Vagina (tissue), 2 donors: ENCODE measurements around the gene SLC39A9. TPM values are rescaled to one million over a fixed set of nuclear protein-coding genes. Genes with fewer than 3 reads are reported as not detected.

Experiments used
- DNase-seq, 2 donors: peaks; one replicate each; pipeline ENCODE4 v3.0.0-alpha.2; 2017; ENCODE audit errors: extremely low spot score in 2 of 2
- H3K27ac ChIP-seq: fragments of 200-600 bp; sonication (generic); one replicate; pipeline ENCODE4 v1.5.1; 2019
- H3K27me3 ChIP-seq: fragments of 200-600 bp; sonication (generic); one replicate; pipeline ENCODE4 v1.5.1; 2019
- H3K36me3 ChIP-seq, 2 donors: fragments of 200-600 bp; sonication (generic); one replicate each; pipeline ENCODE4 v1.5.1; 2017 to 2019
- H3K4me1 ChIP-seq: fragments of 200-600 bp; sonication (generic); one replicate; pipeline ENCODE4 v1.5.1; 2019
- H3K4me3 ChIP-seq, 2 donors: fragments of 200-600 bp; sonication (generic); 1 replicate in 1 of 2; 2 replicates in 1 of 2; pipeline ENCODE4 v1.5.1; 2016 to 2019
- H3K9me3 ChIP-seq: fragments of 200-600 bp; sonication (generic); one replicate; pipeline ENCODE4 v1.5.1; 2019
- CTCF ChIP-seq, 3 experiments: fragments of 450-650 bp in 2 of 3; fragments of 200-600 bp in 1 of 3; sonication (generic) in 1 of 3; IDR thresholded peaks; one replicate each; pipeline ENCODE4 v1.5.1; 2017 to 2019; ENCODE audit warnings: antibody characterized with exemption in 3 of 3, mild to moderate bottlenecking in 2 of 3, moderate library complexity in 2 of 3
- POLR2A ChIP-seq, 2 donors: fragments of 450-650 bp; IDR thresholded peaks; one replicate each; pipeline ENCODE4 v1.6.1; 2017; ENCODE audit warnings: antibody characterized with exemption in 2 of 2, mild to moderate bottlenecking in 2 of 2, moderate library complexity in 2 of 2
- POLR2AphosphoS5 ChIP-seq, 2 donors: sonication (generic); formaldehyde crosslinking; IDR thresholded peaks; one replicate each; pipeline ENCODE4 v1.9.0; 2017; ENCODE audit warnings: antibody characterized with exemption in 2 of 2, mild to moderate bottlenecking in 2 of 2, low read depth in 1 of 2; ENCODE audit not compliant: insufficient read depth in 1 of 2
- intact Hi-C: fragments of 100-400 bp; cut with DNase I; formaldehyde crosslinking; loops from one replicate; pipeline ENCODE4 v1.15.1; 2023
- total RNA-seq: library from RNA; depleted of rRNA; stranded (reverse); fragments of >200 nt; gene quantifications from one replicate; pipeline ENCODE4 v1.2.3, GENCODE V29; 2016

SLC39A9 gene
- total RNA-seq, 1 donor from 2014 or later, result 46.7 TPM

- Histone ChIP-seq H3K27ac (no peak overlapping the region), H3K4me1 (no peaks in the 10 kb centered on the region), H3K36me3 (peaks cover 0 to 16% of the 10 kb centered on the region in 2 donors), H3K27me3 (no peaks in the 10 kb centered on the region), H3K9me3 (no peaks in the 10 kb centered on the region), H3K4me3 (no peak overlapping the region)
- intact Hi-C loops, result no loop called here
- no peak for TF ChIP-seq CTCF (IDR thresholded peaks at IDR 0.05)
- no peak for TF ChIP-seq POLR2A (IDR thresholded peaks at IDR 0.05)
- no peak for TF ChIP-seq POLR2AphosphoS5 (IDR thresholded peaks at IDR 0.05; ENCODE audit: insufficient read depth in 1 of 2, low read depth in 1 of 2)
- DNase-seq, result no peak
These were observed 24.3 kb upstream of the SLC39A9 start for GRCh38 chr14:69374235-69374634.

- Histone ChIP-seq H3K27me3 (no peaks in the 10 kb centered on the region), H3K36me3 (peaks cover 0 to 21% of the 10 kb centered on the region in 2 donors), H3K4me3 (no peak overlapping the region), H3K4me1 (no peaks in the 10 kb centered on the region), H3K27ac (no peak overlapping the region), H3K9me3 (no peaks in the 10 kb centered on the region)
- DNase-seq, result no peak
- intact Hi-C loops, result no loop called here
- no peak for TF ChIP-seq CTCF (IDR thresholded peaks at IDR 0.05)
- no peak for TF ChIP-seq POLR2A (IDR thresholded peaks at IDR 0.05)
- TF ChIP-seq POLR2AphosphoS5 (IDR thresholded peaks at IDR 0.05; ENCODE audit: insufficient read depth in 1 of 2, low read depth in 1 of 2), result no peak
These were observed 23.3 kb upstream of the SLC39A9 start for GRCh38 chr14:69375182-69375581.

- Histone ChIP-seq H3K27ac (no peak overlapping the region), H3K27me3 (no peaks in the 10 kb centered on the region), H3K9me3 (no peaks in the 10 kb centered on the region), H3K36me3 (peaks cover 0 to 26% of the 10 kb centered on the region in 2 donors), H3K4me3 (no peak overlapping the region), H3K4me1 (no peaks in the 10 kb centered on the region)
- intact Hi-C loops, result no loop called here
- TF ChIP-seq POLR2AphosphoS5 (IDR thresholded peaks at IDR 0.05; ENCODE audit: insufficient read depth in 1 of 2, low read depth in 1 of 2), result no peak
- TF ChIP-seq POLR2A (IDR thresholded peaks at IDR 0.05), result no peak
- TF ChIP-seq CTCF (IDR thresholded peaks at IDR 0.05), result no peak
- no peak for DNase-seq
These were observed 22.8 kb upstream of the SLC39A9 start for GRCh38 chr14:69375722-69376121.

- intact Hi-C loops, result no loop called here
These were observed 22.1 kb upstream of the SLC39A9 start for GRCh38 chr14:69376439-69376838.

More at GRCh38 chr14:69376439-69376838, 22.1 kb upstream of the SLC39A9 start:
- Histone ChIP-seq H3K36me3 (peaks cover 0 to 33% of the 10 kb centered on the region in 2 donors), H3K4me1 (peaks cover 7% of the 10 kb centered on the region), H3K4me3 (no peak overlapping the region), H3K9me3 (no peaks in the 10 kb centered on the region), H3K27me3 (no peaks in the 10 kb centered on the region), H3K27ac (no peak overlapping the region)
- TF ChIP-seq CTCF (IDR thresholded peaks at IDR 0.05) (no peak), POLR2A (IDR thresholded peaks at IDR 0.05) (no peak), POLR2AphosphoS5 (IDR thresholded peaks at IDR 0.05; ENCODE audit: insufficient read depth in 1 of 2, low read depth in 1 of 2) (no peak)
- DNase-seq, result no peak
